K562 (cell line): ENCODE results near the gene C11orf86. TPM values are rescaled to one million over a fixed set of nuclear protein-coding genes. Genes with fewer than 3 reads are reported as not detected.

Experiments used
- ATAC-seq: fragments of 200-7000 bp; cut with Tn5 transposase; 3 replicates; pipeline ENCODE4 v1.9.1; 2020; ENCODE audit warnings: moderate library complexity
- BruUV-seq: library from RNA; stranded (reverse); fragments of 400-500 nt; replicated peaks from 2 replicates; lab custom pipeline; 2021; lab: Mats Ljungman, UMichigan
- CTCF ChIA-PET: fragments of 300-600 bp; formaldehyde crosslinking; extraction: SDS; loops from one replicate; lab custom pipeline; 2021; ENCODE audit warnings: low intra/inter-chr PET ratio; lab: Yijun Ruan, JAX
- POLR2A ChIA-PET: fragments of 300-600, 350-650 bp; sonication (Branson Sonifier 250); formaldehyde crosslinking; extraction: SDS; loops from one replicate; lab custom pipeline; 2021; ENCODE audit warnings: antibody characterized with exemption, inconsistent platforms; lab: Yijun Ruan, JAX
- DNase-seq, 4 experiments: peaks; one replicate each; pipeline versions ENCODE4 v3.0.0 to v3.0.0-alpha.2; 2011 to 2018; ENCODE audit warnings: low spot score in 3 of 4, mixed read lengths in 3 of 4; ENCODE audit errors: extremely low read depth in 1 of 4
- FAIRE-seq: peaks from 2 replicates; lab custom pipeline; 2011; peaks lifted over from hg19 to GRCh38; lab: Jason Lieb, UNC
- H2AFZ ChIP-seq: 2 replicates; pipeline ENCODE4 v1.6.0; 2011; ENCODE audit warnings: low read depth, low read length, control low read depth, inconsistent platforms
- H3K27ac ChIP-seq: fragments of 200-600 bp; 3 replicates; pipeline ENCODE4 v1.8.0; 2011; ENCODE audit warnings: low read depth, mild to moderate bottlenecking, control low read depth, inconsistent platforms, low read length, moderate library complexity, mixed read lengths; ENCODE audit errors: extremely low read depth
- H3K27me3 ChIP-seq, 2 experiments: fragments of 300-600 bp in 1 of 2; 2 replicates in 1 of 2; 3 replicates in 1 of 2; pipeline versions ENCODE4 v1.6.0 to v1.8.0; 2011; ENCODE audit warnings: inconsistent platforms in 2 of 2, low read length in 2 of 2, mild to moderate bottlenecking in 1 of 2, mixed read lengths in 1 of 2, moderate library complexity in 1 of 2; ENCODE audit not compliant: control insufficient read depth in 2 of 2, insufficient read depth in 2 of 2
- H3K36me3 ChIP-seq: fragments of 300-600 bp; 3 replicates; pipeline ENCODE4 v1.8.0; 2011; ENCODE audit warnings: mild to moderate bottlenecking, low read length, inconsistent platforms; ENCODE audit not compliant: control insufficient read depth, insufficient read depth
- H3K4me1 ChIP-seq, 2 experiments: fragments of 200-600 bp in 1 of 2; replicated peaks in 1 of 2; 2 replicates in 1 of 2; 3 replicates in 1 of 2; pipeline versions ENCODE4 v1.5.1 to v1.8.0; 2011; ENCODE audit warnings: inconsistent platforms in 2 of 2, low read length in 2 of 2, mild to moderate bottlenecking in 1 of 2, mixed read lengths in 1 of 2, moderate library complexity in 1 of 2; ENCODE audit not compliant: control insufficient read depth in 2 of 2, insufficient read depth in 2 of 2
- H3K4me2 ChIP-seq: 2 replicates; pipeline ENCODE4 v1.6.1; 2011; ENCODE audit warnings: low read length, control low read depth, inconsistent platforms, mixed read lengths; ENCODE audit not compliant: insufficient read depth
- H3K4me3 ChIP-seq: fragments of 200-600 bp; sonication (generic), shearing (Covaris generic); 2 replicates; pipeline ENCODE4 v1.5.1; 2016; ENCODE audit warnings: control low read depth, inconsistent platforms
- H3K79me2 ChIP-seq: fragments of 200-600 bp; 3 replicates; pipeline ENCODE4 v1.8.0; 2011; ENCODE audit warnings: low read length, inconsistent platforms; ENCODE audit not compliant: control insufficient read depth, insufficient read depth
- H3K9ac ChIP-seq, 2 experiments: 2 replicates each; pipeline versions ENCODE4 v1.6.0 to v1.6.1; 2011; ENCODE audit warnings: low read depth in 2 of 2, low read length in 2 of 2, control low read depth in 1 of 2, inconsistent platforms in 1 of 2, mild to moderate bottlenecking in 1 of 2, mixed read lengths in 1 of 2; ENCODE audit not compliant: insufficient read depth in 1 of 2
- H3K9me1 ChIP-seq: one replicate; pipeline ENCODE4 v1.6.0; 2011; ENCODE audit warnings: inconsistent platforms, mild to moderate bottlenecking, low read length, moderate library complexity; ENCODE audit not compliant: control insufficient read depth, insufficient read depth
- H3K9me3 ChIP-seq: replicated peaks from 2 replicates; pipeline ENCODE4 v1.5.1; 2011; ENCODE audit warnings: low read depth, low read length, inconsistent platforms; ENCODE audit not compliant: control insufficient read depth, insufficient read depth
- H4K20me1 ChIP-seq: replicated peaks from 2 replicates; pipeline ENCODE4 v1.6.1; 2011; ENCODE audit warnings: low read length, inconsistent platforms, mixed read lengths; ENCODE audit not compliant: control insufficient read depth, insufficient read depth
- ADNP ChIP-seq: fragments of 200-800 bp; sonication (Bioruptor generic); IDR thresholded peaks from 2 replicates; pipeline ENCODE4 v1.6.1; 2016; ENCODE audit warnings: missing genetic modification characterization, missing compliant biosample characterization
- ATF2 ChIP-seq: sonication (generic); formaldehyde crosslinking; IDR thresholded peaks from 2 replicates; pipeline ENCODE4 v1.8.1; 2022; ENCODE audit warnings: missing genetic modification reagents
- BCOR ChIP-seq: fragments of 450-650 bp; IDR thresholded peaks from 2 replicates; pipeline ENCODE4 v1.6.1; 2016
- MCM3 ChIP-seq: fragments of 450-650 bp; IDR thresholded peaks from 2 replicates; pipeline ENCODE4 v1.6.1; 2016
- MECOM ChIP-seq: fragments of 250-450 bp; sonication (Bioruptor Pico); IDR thresholded peaks from 2 replicates; pipeline ENCODE4 v1.8.0; 2022; ENCODE audit warnings: inconsistent platforms
- PHF8 ChIP-seq: fragments of 200-600 bp; sonication (generic); IDR thresholded peaks from 2 replicates; pipeline ENCODE4 v1.6.1; 2012; ENCODE audit warnings: mixed run types, mild to moderate bottlenecking, inconsistent platforms, low read length, moderate library complexity, borderline replicate concordance
- RBM25 ChIP-seq: fragments of 200-400 bp; formaldehyde crosslinking; IDR thresholded peaks from 2 replicates; pipeline ENCODE4 v1.6.1; 2018; ENCODE audit warnings: low read length, low read depth, moderate library complexity; ENCODE audit not compliant: severe bottlenecking
- SMARCA5 ChIP-seq: fragments of 450-650 bp; IDR thresholded peaks from 2 replicates; pipeline ENCODE4 v1.6.1; 2016
- SREBF1 ChIP-seq: fragments of 150-350 bp; IDR thresholded peaks from 2 replicates; pipeline ENCODE4 v1.6.1; 2014; ENCODE audit warnings: antibody characterized with exemption, low read depth, low read length, borderline replicate concordance
- TAL1 ChIP-seq: fragments of 450-650 bp; IDR thresholded peaks from 2 replicates; pipeline ENCODE4 v1.6.1; 2016; ENCODE audit warnings: mild to moderate bottlenecking
- TRIM28 ChIP-seq: fragments of 450-650 bp; IDR thresholded peaks from 2 replicates; pipeline ENCODE4 v1.6.1; 2017
- ZBTB11 ChIP-seq, 3 experiments: fragments of 200-800 bp in 1 of 3; fragments of 250-450 bp in 1 of 3; fragments of 450-650 bp in 1 of 3; sonication (Bioruptor Pico) in 1 of 3; sonication (Bioruptor generic) in 1 of 3; formaldehyde crosslinking in 1 of 3; IDR thresholded peaks; 2 replicates each; pipeline versions ENCODE4 v1.6.1 to v1.8.0; 2016 to 2022; ENCODE audit warnings: mild to moderate bottlenecking in 2 of 3, missing genetic modification characterization in 2 of 3, missing compliant biosample characterization in 1 of 3, moderate library complexity in 1 of 3
- ZFP36 ChIP-seq: fragments of 150-350 bp; IDR thresholded peaks from 2 replicates; pipeline ENCODE4 v1.6.1; 2018; ENCODE audit warnings: low read length, low read depth; ENCODE audit not compliant: partially characterized antibody
- ZNF764 ChIP-seq: fragments of 250-450 bp; sonication (Bioruptor Pico); IDR thresholded peaks from 2 replicates; pipeline ENCODE4 v1.4.0; 2020; ENCODE audit warnings: low read depth, mild to moderate bottlenecking, moderate library complexity
- WGBS: fragments of 100-300 bp; shearing (Covaris generic); methylation state at CpG from one replicate; pipeline ENCODE4 v1.1.6; 2016; ENCODE audit warnings: low coverage, mixed read lengths; ENCODE audit not compliant: insufficient coverage; ENCODE audit errors: missing lambda C conversion rate; 5-methylcytosine and 5-hydroxymethylcytosine counted together
- in situ Hi-C: fragments of 300-500 bp; cut with MboI; formaldehyde crosslinking; loops from 4 replicates; pipeline ENCODE4 v1.15.0; 2018; ENCODE audit warnings: inconsistent platforms, mixed read lengths
- intact Hi-C: fragments of 100-400 bp; cut with micrococcal nuclease; formaldehyde crosslinking; loops from 2 replicates; pipeline ENCODE4 v1.14.2; 2022
- polyA plus RNA-seq, 8 experiments: library from polyadenylated mRNA; depleted of rRNA in 4 of 8; stranded (reverse) in 5 of 8; unstranded in 3 of 8; fragments of >200 nt; fragmentation: Nextera tagmentation in 2 of 8; fragmentation: Illumina TruSeq in 1 of 8; extraction: Ambion mirVana in 2 of 8; extraction: Trizol in 1 of 8; gene quantifications; 2 replicates each; pipeline versions ENCODE4 v1.2.1 to v1.2.3, GENCODE V29; 2011 to 2014; ENCODE audit warnings: inconsistent platforms in 1 of 8, missing spikeins in 1 of 8
- total RNA-seq, 7 experiments: library from RNA; depleted of rRNA in 6 of 7; stranded (reverse); fragments of >200 nt in 6 of 7; fragmentation: Illumina TruSeq in 2 of 7; extraction: Trizol in 2 of 7; gene quantifications; 2 replicates each; pipeline versions ENCODE4 v1.2.1 to v1.2.3, GENCODE V29; 2011 to 2021; ENCODE audit warnings: low replicate concordance in 1 of 7

The C11orf86 gene
- total and polyA plus RNA-seq, 9 of the 15 experiments (the other 6 are each of a cell fraction or from before 2014, with no cell fraction given) = not detected

DNA sequence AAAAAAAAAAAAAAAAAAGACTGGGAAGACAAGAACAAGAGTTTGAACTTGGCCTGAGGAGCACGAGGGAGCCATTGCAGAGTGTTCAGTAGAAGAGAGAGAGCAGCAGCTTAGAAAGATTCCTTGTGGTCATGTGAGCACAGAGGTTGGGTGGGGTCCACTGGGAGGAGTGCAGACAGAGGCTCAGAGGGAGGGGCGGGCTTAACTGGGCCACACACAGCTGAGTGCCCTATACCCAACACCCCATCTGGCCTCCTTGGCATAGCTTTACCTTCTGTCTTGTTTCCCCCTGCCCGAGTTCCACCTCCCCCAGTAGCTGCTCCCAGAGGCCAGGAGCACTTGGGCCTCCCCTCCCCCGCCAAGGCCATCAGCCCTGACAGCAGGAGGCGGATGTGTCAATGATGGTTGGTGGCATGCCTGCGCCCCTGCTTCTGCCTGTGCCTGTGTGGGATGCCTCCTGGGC is 12.1 kb downstream of the C11orf86 start:
- Histone ChIP-seq H3K4me3 (no peak overlapping the region), H4K20me1 (no peaks in the 10 kb centered on the region), H2AFZ (peak overlapping the region; percentile 51), H3K9me1 (no peaks in the 10 kb centered on the region), H3K4me2 (no peak overlapping the region; the same call in 1 of the 2 replicates), H3K79me2 (no peaks in the 10 kb centered on the region), H3K9me3 (no peaks in the 10 kb centered on the region), H3K27ac (no peak overlapping the region), H3K4me1 (peaks cover 2 to 9% of the 10 kb centered on the region in 2 experiments; a peak in 4 of 5 replicates), H3K36me3 (no peaks in the 10 kb centered on the region), H3K27me3 (peaks cover 0 to 4% of the 10 kb centered on the region in 2 experiments; a peak in 1 of 5 replicates), H3K9ac (0 out of 4 replicates have a peak overlapping the region, but pooled peaks of 1 of the 2 experiments have one; percentile 31)
- peak in 3 of 4 experiments; percentile 34 to 52 (median 44) for DNase-seq
- ChIA-PET CTCF (no interaction called here), POLR2A (interaction anchor here (0.7 to 2.0 kb wide), 4 partner anchors 10 to 74 kb away, joined by 3 to 7 read pairs (median 4); no protein-coding TSS in a partner anchor)
- FAIRE-seq = no peak
- intact Hi-C loops = no loop called here
- BruUV-seq = no TSS peak
- peak; percentile 70 for ATAC-seq
- WGBS = 35% methylated on average over 6 of the region's 6 CpGs
- in situ Hi-C loops = no loop called here
- 0 out of 2 replicates have a peak, but pooled peaks have one; percentile 53 for TF ChIP-seq ADNP (tag)
- peak; percentile 58 for TF ChIP-seq RBM25
- peak; percentile 82 for TF ChIP-seq BCOR
- TF ChIP-seq TAL1 = no peak
- TF ChIP-seq ZBTB11 (CRISPR knock-in tag; IDR thresholded peaks at IDR 0.05) = no peak
- no peak for TF ChIP-seq MECOM (CRISPR knock-in tag)
- TF ChIP-seq ZFP36 = peak; percentile 92
- TF ChIP-seq ATF2 (CRISPR knock-in tag) = no peak
- TF ChIP-seq TRIM28 = no peak
- no peak for TF ChIP-seq PHF8
- TF ChIP-seq SMARCA5 = peak; percentile 78; the same call in 1 of the 2 replicates
- no peak for TF ChIP-seq MCM3
- no peak for TF ChIP-seq SREBF1
- no peak for TF ChIP-seq ZNF764 (CRISPR knock-in tag)
